PC-3 (cell line): ENCODE results near the gene KCNIP4.

Source experiments
- EZH2 ChIP-seq: fragments of 300-600 bp; sonication (generic); IDR thresholded peaks from one replicate; pipeline ENCODE4 v1.6.1; 2017; ENCODE audit warnings: antibody characterized with exemption, mild to moderate bottlenecking, low read length; ENCODE audit not compliant: unreplicated experiment
- EZH2phosphoT487 ChIP-seq: fragments of 300-600 bp; sonication (generic); IDR thresholded peaks from 2 replicates; pipeline ENCODE4 v1.6.1; 2018; ENCODE audit warnings: mild to moderate bottlenecking, antibody characterized with exemption, low read length, borderline replicate concordance
- TF ChIP-seq, protein P1 (sequence below): fragments of 300-600 bp; sonication (generic); conservative IDR thresholded peaks from 2 replicates; pipeline ENCODE4 v1.5.1; 2017; ENCODE audit warnings: antibody characterized with exemption, low read depth, mild to moderate bottlenecking, low read length

GRCh38 chr4:21991562-21991961, 43.0 kb upstream of the KCNIP4 start:
- TF ChIP-seq, protein P1, sequence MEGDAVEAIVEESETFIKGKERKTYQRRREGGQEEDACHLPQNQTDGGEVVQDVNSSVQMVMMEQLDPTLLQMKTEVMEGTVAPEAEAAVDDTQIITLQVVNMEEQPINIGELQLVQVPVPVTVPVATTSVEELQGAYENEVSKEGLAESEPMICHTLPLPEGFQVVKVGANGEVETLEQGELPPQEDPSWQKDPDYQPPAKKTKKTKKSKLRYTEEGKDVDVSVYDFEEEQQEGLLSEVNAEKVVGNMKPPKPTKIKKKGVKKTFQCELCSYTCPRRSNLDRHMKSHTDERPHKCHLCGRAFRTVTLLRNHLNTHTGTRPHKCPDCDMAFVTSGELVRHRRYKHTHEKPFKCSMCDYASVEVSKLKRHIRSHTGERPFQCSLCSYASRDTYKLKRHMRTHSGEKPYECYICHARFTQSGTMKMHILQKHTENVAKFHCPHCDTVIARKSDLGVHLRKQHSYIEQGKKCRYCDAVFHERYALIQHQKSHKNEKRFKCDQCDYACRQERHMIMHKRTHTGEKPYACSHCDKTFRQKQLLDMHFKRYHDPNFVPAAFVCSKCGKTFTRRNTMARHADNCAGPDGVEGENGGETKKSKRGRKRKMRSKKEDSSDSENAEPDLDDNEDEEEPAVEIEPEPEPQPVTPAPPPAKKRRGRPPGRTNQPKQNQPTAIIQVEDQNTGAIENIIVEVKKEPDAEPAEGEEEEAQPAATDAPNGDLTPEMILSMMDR: no peak
- TF ChIP-seq EZH2 (no peak), EZH2phosphoT487 (no peak)
